HG03558 (cell line): Measurements from ENCODE around the gene SRGAP1.

Experiments
- ATAC-seq: cut with Tn5 transposase; IDR thresholded peaks from one replicate; pipeline ENCODE4 v1.9.1; 2021; ENCODE audit warnings: moderate number of reproducible peaks; ENCODE audit not compliant: unreplicated experiment; ENCODE audit errors: extremely low read depth

The SRGAP1 gene

GRCh38 chr12:63898764-63899337 lies 54.4 kb downstream of the SRGAP1 start:
- no peak for ATAC-seq

DNA sequence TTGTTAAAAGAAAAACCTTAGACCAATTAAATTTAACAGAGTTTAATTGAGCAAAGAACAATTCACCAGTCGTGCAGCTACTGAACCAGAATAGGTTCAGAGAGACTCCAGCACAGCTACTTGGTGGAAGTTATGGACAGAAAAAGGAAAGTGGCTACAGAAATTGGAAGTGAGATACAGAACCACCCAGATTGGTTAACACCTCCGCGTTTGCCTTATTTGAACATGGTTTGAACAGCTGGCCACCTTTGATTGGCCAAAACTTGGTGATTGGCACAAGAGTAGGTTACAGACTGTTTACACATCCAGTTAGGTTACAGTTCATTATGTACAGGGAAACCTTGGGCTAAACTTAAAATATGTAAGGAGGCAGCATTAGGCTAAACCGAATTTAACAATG lies 54.9 kb downstream of the SRGAP1 start:
- ATAC-seq, result no peak

DNA sequence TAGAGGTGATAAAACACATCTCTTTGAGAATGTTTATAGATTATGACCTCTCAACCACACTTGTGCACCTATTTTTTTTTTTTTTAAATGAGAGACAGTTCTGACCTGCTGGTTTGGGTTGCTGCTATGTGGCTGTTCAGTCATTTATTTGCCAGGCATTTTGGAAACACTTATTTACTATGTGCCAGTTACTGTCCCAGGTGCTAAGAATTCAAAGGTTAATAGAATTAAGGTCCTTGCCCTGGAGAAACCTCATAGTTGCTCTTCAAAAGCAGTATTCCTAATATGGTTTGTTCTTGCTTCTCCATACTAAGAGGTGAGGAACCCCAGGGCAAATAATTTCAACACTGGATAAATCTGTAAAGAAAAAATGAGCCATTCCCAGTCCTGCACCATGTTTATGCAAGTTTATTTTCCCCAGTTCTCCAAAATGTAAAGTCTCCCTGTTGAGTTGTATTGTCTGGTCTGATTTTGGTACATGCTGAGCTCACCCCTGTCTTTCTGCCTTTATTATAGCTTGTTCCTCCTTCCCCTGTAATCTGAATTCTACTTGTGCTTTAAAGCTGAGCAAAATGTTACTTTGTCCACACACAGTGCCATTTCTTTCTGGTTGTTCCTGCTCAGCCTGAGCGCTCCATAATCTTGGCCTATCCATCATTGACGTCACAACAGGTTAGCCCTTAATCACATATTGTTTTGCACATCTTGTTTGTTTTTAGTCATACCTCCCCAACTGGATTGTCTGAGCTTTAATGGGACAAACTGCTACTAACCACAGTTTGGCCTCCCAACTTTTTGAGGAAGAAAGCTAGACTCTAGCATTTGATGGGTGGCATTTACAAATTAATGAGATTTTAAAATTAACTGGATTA lies 56.7 kb downstream of the SRGAP1 start:
- ATAC-seq, result no peak

GRCh38 chr12:63904653-63905052 lies 60.2 kb downstream of the SRGAP1 start:
- ATAC-seq, result no peak

DNA sequence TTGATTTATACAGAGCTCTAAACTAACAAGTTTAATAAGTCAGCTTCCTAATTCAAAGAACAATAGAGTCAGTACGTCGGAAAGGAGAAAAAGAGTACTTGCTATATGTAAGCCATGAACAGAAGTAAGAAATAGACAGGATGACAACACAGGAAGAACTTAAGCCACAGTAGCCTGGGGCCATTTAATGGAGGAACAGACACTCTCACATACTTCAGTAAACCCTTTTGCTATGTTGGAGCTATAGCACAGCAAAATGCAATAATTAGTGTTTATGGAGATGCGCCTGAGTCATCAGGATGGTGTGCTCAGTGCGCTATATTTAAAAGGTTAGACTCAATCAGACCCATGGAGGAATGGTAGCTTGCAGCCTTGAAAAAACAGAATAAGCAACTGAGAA lies 61.0 kb downstream of the SRGAP1 start:
- ATAC-seq, result no peak

DNA sequence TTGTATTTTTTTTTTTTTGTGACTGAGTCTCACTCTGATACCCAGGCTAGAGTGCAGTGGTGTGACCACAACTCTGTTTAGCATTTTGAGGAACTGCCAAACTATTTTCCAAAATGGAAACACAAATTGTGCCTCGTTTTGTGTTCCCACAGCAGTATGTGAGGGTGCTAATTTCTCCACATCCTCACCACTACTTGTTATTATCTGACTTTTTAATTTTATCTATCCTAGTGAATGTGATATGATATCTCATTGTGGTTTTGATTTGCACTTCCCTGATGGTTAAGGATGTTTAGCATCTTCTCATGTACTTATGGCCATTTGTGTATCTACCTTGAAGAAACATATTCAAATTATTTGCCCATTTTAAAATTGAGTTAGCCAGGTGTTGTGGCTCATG lies 62.4 kb downstream of the SRGAP1 start:
- no peak for ATAC-seq

GRCh38 chr12:63907561-63907960 lies 63.1 kb downstream of the SRGAP1 start:
- ATAC-seq, result no peak

DNA sequence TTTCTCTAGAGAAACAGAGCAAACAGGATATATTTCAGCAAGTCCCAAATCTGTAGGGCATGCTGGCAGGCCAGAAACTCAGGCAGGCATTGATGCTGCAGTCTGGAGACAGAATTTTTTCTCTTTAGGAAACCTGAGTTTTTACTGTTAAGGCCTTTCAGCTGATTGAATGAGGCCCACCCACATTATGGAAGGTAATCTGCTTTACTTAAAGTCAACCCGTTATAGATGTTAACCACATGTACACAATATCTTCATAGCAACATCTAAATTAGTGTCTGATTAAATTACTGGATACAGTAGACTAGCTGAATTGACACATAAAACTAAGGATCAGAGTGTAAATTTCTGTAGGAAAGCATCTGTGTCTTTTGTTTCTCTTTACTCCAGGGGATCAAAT lies 65.2 kb downstream of the SRGAP1 start:
- ATAC-seq, result no peak

DNA sequence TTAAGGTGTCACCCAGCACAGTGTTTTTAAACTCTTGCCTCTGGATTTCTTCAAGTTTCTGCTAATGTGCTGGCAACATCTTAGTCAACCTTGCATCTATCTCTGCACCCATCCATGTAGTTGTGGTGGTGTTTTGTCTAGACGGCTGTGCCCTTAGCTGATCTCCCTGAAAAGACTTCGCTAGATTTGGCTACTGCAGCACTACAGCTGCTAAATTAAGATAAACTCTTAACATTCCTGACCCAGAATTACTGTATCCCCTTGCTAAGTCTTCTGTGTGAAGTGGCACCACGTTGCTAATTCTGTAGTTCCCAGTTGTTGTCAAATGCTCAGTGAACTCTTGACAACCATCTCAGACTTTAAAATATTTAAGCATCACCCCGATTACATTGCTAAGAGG lies 66.8 kb downstream of the SRGAP1 start:
- ATAC-seq, result no peak

GRCh38 chr12:63912651-63913050 lies 68.2 kb downstream of the SRGAP1 start:
- ATAC-seq, result no peak

DNA sequence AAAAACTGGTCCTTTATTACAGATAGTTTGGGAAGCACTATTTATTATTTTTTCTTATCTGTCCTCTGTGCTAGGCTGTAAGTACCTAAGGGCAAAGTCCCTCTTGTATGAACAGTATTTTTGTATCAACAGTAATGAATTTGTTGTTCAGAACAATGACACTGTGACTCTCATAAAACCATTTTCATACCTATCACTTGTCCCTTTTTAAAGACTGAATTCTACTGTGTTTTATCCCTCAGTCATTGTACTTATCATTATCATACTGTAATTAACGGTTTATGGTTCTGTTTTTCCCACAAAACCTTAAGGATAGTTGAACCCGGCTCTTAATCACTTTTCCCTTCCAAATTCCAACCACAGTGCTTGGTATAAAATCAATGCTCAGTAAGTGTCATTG lies 69.4 kb downstream of the SRGAP1 start:
- ATAC-seq, result no peak

DNA sequence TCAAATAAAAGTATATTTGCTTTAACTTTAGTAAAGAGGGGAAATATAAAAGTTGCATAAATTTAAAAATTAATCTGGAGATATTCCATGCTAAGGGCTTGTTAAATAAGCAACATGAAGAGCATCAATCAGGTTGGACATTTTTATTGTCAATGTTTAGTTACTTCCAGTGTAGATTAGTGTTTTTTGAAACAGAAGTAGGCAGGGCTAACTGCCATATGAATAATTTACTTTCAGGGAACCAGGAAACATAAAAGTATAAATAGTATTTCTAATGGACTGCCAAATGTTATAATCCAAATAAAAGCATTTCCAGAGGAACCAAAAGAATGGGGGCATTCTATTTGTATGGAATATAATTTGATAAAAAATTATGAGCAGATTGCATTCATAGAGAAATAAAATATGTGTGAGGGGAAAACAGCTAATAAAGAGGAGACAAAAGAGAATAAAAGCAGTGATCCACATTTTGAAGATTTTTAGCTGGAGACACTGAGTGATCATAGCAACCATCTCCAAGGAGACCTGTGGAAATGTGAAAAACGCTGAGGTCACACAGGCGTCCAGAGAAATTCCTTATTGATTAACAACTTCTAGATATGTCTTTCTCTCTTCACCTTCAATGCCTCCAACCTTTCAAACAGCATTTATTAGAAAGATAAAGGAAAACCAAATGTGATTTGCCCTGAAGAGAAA lies 70.8 kb downstream of the SRGAP1 start:
- ATAC-seq, result no peak

GRCh38 chr12:63916561-63917476 lies 72.3 kb downstream of the SRGAP1 start:
- no peak for ATAC-seq

GRCh38 chr12:63917477-63917862 lies 73.0 kb downstream of the SRGAP1 start:
- no peak for ATAC-seq

DNA sequence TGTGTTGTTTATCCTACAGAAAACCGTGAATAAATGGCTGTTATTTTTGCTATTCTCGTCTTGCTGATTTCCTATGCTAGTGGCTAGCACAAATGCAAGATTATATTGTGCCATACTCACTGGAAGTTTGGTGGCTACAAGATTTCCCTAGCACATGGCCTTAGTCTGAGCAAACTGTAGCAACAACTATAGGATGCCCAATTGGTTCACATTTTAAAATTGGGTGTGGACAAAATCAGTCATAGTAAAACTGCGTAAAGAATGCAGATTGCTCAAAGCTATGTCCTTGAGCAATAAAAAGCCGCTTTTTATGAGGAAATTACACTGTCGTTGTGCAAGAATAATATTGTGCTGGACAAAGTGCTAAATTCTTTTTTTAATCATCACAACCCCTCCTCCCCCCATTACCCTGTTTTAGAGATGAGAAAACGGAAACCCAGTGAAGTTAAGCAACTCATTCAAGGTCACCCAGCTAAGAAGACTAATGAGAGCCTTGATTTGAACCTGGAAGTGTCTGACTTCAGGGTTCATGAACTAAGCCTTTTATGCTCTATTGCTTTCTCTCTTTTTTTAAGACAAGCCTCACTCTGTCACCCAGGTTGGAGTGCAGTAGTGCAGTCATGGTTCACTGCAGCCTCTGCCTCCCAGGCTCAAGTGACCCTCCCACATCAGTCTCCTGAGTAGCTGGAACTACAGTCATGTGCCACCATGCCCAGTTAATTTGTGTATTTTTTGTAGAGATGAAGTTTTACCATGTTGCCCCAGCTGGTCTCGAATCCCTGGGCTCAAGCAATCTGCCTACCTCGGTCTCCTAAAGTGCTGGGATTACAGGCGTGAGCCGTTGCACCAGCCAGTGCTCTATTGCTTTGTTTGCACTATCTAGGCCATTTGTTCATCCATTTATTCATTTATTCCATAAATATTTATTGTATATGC lies 73.6 kb downstream of the SRGAP1 start:
- ATAC-seq, result no peak

GRCh38 chr12:63918800-63919300 lies 74.3 kb downstream of the SRGAP1 start:
- ATAC-seq, result no peak

DNA sequence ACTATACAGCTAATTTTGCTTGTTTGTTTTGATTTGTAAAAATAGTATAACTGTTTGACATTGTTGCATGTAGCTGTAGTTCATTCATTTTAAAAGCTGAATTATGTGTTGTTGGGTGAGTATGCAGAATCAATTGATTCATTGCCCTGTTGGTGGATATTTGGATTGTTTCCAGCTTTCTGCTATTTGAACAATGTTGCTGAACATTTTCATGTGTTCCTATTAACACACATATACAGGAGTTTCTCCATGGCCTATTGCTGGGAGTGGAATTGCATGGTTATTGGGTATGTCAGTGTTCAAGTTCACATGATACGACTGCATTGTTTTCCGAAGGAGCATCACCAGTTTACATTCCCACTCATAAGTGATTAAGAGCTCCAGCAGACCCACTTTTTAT lies 75.3 kb downstream of the SRGAP1 start:
- ATAC-seq, result no peak

DNA sequence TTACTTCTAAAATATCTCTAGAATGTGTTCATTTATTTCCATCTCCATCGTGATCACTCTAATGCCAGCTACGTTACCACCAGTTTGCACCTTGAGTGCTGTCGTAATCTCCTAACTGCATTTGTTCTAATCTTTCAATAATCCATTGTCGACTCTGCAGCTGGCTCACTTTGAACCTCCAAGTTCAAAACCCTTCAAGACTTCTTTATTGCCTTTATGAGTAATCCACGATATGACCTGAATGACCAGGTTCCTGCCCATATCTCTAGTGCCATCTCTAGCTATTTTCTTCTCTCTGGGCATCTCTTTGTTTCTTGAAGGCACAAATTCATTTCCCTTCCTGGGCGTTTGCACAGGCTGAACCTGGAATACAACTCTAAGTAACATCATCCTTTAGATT lies 76.7 kb downstream of the SRGAP1 start:
- no peak for ATAC-seq

- ATAC-seq, result no peak
These were observed 78.0 kb downstream of the SRGAP1 start for GRCh38 chr12:63922474-63922873.
